Smooth muscle cell (in vitro differentiated cells): ENCODE data around the gene NLGN1. TPM values are rescaled to one million over a fixed set of nuclear protein-coding genes. Genes with fewer than 3 reads are reported as not detected.

Experiments used
- DNase-seq: peaks from one replicate; lab custom pipeline; 2025; ENCODE audit not compliant: unreplicated experiment; lab: John Stamatoyannopoulos, UW
- H2AFZ ChIP-seq: fragments of 200-600 bp; sonication (generic); 2 replicates; pipeline ENCODE4 v1.6.0; 2016; ENCODE audit warnings: antibody characterized with exemption, low read depth, mild to moderate bottlenecking
- H3F3A ChIP-seq: fragments of 200-600 bp; sonication (generic); 2 replicates; pipeline ENCODE4 v1.6.0; 2017; ENCODE audit warnings: antibody characterized with exemption, low read depth
- H3K27ac ChIP-seq: fragments of 200-600 bp; sonication (generic); 2 replicates; pipeline ENCODE4 v1.5.1; 2016; ENCODE audit warnings: low read depth, mild to moderate bottlenecking
- H3K27me3 ChIP-seq: fragments of 200-600 bp; sonication (generic); 2 replicates; pipeline ENCODE4 v1.6.1; 2016; ENCODE audit warnings: low read depth, mild to moderate bottlenecking
- H3K36me3 ChIP-seq: fragments of 200-600 bp; sonication (generic); 2 replicates; pipeline ENCODE4 v1.5.1; 2016; ENCODE audit warnings: low read depth
- H3K4me1 ChIP-seq: fragments of 200-600 bp; sonication (generic); 2 replicates; pipeline ENCODE4 v1.5.1; 2016; ENCODE audit warnings: low read depth
- H3K4me2 ChIP-seq: fragments of 200-600 bp; sonication (generic); 2 replicates; pipeline ENCODE4 v1.6.0; 2016; ENCODE audit warnings: mild to moderate bottlenecking
- H3K4me3 ChIP-seq: fragments of 200-600 bp; sonication (generic); 2 replicates; pipeline ENCODE4 v1.5.1; 2016; ENCODE audit warnings: mild to moderate bottlenecking
- H3K79me2 ChIP-seq: fragments of 200-600 bp; sonication (generic); 2 replicates; pipeline ENCODE4 v1.6.0; 2016; ENCODE audit warnings: low read depth, mild to moderate bottlenecking
- H3K9ac ChIP-seq: fragments of 200-600 bp; sonication (generic); 2 replicates; pipeline ENCODE4 v1.6.0; 2016; ENCODE audit warnings: low read depth
- H3K9me3 ChIP-seq: fragments of 200-600 bp; sonication (generic); replicated peaks from 2 replicates; pipeline ENCODE4 v1.5.1; 2016; ENCODE audit warnings: low read depth
- H4K20me1 ChIP-seq: fragments of 200-600 bp; sonication (generic); 2 replicates; pipeline ENCODE4 v1.6.0; 2016; ENCODE audit warnings: low read depth
- WGBS: methylation state at CpG from one replicate; pipeline ENCODE4 v1.1.7; 2016; ENCODE audit warnings: low lambda C conversion rate; 5-methylcytosine and 5-hydroxymethylcytosine counted together
- polyA plus RNA-seq: library from polyadenylated mRNA; unstranded; fragments of >200 nt; fragmentation: Nextera tagmentation; extraction: Ambion mirVana; gene quantifications from 2 replicates; pipeline ENCODE4 v1.2.1, GENCODE V29; 2016
- total RNA-seq: library from RNA; depleted of rRNA; stranded (reverse); fragments of >200 nt; gene quantifications from 2 replicates; pipeline ENCODE4 v1.2.3, GENCODE V29; 2014
- TF ChIP-seq, protein P1 (sequence below): fragments of 200-600 bp; sonication (generic); IDR thresholded peaks from 2 replicates; pipeline ENCODE4 v1.5.1; 2017; ENCODE audit warnings: borderline replicate concordance, mild to moderate bottlenecking, antibody characterized with exemption; ENCODE audit not compliant: insufficient read depth, poor library complexity, severe bottlenecking

The NLGN1 gene
- total and polyA plus RNA-seq, 2 experiments from 2014 or later, result 0.04 TPM; not detected in 1

DNA sequence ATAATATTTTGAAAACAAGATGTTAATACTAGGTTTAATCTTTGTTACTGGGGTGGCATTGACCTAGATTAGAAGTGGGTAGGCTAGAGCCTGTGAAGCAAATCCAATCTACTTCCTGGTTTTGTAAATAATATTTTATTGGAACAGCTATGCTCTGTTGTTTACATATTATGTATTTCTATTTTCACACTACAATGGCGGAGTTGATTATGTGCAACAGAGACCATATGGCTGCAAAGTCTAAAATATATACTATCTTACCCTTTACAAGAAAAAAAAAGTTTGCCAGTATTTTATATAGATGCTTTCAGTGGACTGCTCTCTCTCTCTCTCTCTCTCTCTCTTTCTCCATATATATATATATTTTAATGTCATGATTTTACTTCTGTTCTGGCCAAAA lies 244.2 kb downstream of the NLGN1 start:
- Histone ChIP-seq H3K4me2 (no peak overlapping the region), H3K4me3 (no peak overlapping the region)

DNA sequence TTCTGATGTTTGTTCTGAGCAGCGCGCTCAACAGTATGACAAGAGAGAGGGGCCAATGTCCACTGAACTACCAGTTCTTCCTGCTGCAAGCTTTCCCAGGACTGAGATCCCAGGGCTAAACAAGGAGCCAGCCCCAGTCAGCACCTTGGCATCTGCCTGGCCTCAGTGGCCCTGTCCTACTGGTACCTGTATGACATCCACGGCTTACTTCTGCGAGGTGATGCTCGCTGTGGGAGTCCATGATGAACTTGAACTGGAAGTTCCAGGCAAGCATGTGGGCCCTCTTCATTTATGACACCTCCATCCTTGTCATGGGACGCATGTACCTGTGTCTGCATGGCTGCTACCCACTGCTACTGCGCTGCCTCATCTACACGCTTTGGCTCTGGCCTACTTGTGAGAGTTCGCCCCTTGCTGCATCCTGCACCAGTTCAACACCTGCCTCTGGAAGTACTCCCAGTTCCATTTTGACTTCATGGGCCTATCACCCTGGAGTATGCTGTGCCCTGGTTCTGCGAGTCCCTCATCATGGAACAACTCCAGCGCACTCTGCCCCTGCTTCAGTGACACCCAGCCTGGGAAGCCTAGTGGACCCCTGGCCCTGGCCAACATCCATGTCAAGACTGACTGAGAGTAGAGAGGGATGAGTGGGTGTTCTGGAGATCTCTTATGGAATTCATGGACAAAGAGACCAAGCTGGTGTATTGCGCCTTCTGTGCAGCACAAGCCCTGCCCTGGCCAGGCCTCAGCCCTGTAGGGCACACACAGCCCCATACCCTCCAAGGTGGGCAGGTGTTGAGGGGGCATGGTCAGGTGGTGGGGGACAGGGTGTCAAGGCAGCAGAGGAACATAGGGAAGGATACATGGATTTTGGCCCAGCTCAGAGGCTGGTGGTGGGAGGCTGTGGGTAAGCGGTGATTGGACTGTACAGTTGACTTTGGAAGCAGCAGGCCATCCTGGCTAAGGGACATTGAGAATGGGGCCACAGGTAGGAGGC lies 246.8 kb downstream of the NLGN1 start:
- H3K79me2 ChIP-seq, result no peaks in the 10 kb centered on the region
- no peaks in the 10 kb centered on the region for H3K27me3 ChIP-seq
- H3K4me2 ChIP-seq, result no peak overlapping the region
- no peak overlapping the region for H3K4me3 ChIP-seq
- H3F3A ChIP-seq, result no peaks in the 10 kb centered on the region
- no peaks in the 10 kb centered on the region for H3K9me3 ChIP-seq
- no peak overlapping the region for H3K27ac ChIP-seq
- no peaks in the 10 kb centered on the region for H3K4me1 ChIP-seq
- H3K9ac ChIP-seq, result no peak overlapping the region
- no peaks in the 10 kb centered on the region for H4K20me1 ChIP-seq
- H2AFZ ChIP-seq, result no peak overlapping the region
- 94% methylated on average over 13 of the region's 13 CpGs for WGBS
- TF ChIP-seq, protein P1, sequence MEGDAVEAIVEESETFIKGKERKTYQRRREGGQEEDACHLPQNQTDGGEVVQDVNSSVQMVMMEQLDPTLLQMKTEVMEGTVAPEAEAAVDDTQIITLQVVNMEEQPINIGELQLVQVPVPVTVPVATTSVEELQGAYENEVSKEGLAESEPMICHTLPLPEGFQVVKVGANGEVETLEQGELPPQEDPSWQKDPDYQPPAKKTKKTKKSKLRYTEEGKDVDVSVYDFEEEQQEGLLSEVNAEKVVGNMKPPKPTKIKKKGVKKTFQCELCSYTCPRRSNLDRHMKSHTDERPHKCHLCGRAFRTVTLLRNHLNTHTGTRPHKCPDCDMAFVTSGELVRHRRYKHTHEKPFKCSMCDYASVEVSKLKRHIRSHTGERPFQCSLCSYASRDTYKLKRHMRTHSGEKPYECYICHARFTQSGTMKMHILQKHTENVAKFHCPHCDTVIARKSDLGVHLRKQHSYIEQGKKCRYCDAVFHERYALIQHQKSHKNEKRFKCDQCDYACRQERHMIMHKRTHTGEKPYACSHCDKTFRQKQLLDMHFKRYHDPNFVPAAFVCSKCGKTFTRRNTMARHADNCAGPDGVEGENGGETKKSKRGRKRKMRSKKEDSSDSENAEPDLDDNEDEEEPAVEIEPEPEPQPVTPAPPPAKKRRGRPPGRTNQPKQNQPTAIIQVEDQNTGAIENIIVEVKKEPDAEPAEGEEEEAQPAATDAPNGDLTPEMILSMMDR, result no peak
- H3K36me3 ChIP-seq, result no peaks in the 10 kb centered on the region
- no peak for DNase-seq

More for the DNA sequence above, 244.2 kb downstream of the NLGN1 start:
- Histone ChIP-seq H3K4me1 (no peaks in the 10 kb centered on the region), H3K27me3 (no peaks in the 10 kb centered on the region), H3F3A (no peaks in the 10 kb centered on the region), H3K9ac (no peak overlapping the region), H3K36me3 (no peaks in the 10 kb centered on the region), H3K79me2 (no peaks in the 10 kb centered on the region), H4K20me1 (no peaks in the 10 kb centered on the region), H3K9me3 (no peaks in the 10 kb centered on the region), H3K27ac (no peak overlapping the region), H2AFZ (no peak overlapping the region)
- TF ChIP-seq, protein P1, result no peak
- DNase-seq, result no peak
- 86% methylated on average over 1 of the region's 1 CpG for WGBS

DNA sequence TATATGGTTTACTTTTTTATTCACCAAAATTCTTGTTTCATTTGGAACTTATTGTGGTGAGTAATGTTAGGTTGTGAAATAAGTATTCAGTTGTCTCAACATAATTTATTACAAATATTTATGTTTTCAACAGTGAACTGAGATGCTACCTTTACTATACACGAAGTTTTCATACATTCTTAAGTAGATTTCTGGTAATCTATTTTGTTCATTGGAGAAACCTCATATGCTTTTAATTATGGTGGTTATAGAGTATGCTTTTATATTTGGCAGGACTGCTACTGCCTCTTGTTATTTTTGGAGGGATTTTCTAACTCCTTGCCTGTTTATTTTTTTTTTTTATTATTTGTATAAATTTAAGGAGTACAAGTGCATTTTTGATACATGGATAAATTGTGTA lies 253.1 kb downstream of the NLGN1 start:
- Histone ChIP-seq H3K9me3 (no peaks in the 10 kb centered on the region), H3K9ac (no peak overlapping the region), H3K4me2 (no peak overlapping the region), H3F3A (no peaks in the 10 kb centered on the region), H3K4me3 (no peak overlapping the region), H3K36me3 (no peaks in the 10 kb centered on the region), H2AFZ (no peak overlapping the region), H4K20me1 (no peaks in the 10 kb centered on the region), H3K4me1 (no peaks in the 10 kb centered on the region), H3K27me3 (no peaks in the 10 kb centered on the region), H3K27ac (no peak overlapping the region), H3K79me2 (no peaks in the 10 kb centered on the region)
- TF ChIP-seq, protein P1, result no peak
- no peak for DNase-seq
- 93% methylated on average over 1 of the region's 1 CpG for WGBS
